AG10803 (cell line): Measurements from ENCODE around the gene IGFBP4.
A peak's percentile ranks its signal among the peaks of the same experiment; 100 is the strongest.
"Not testable (repeated sequence)": the region's sequence is repeated elsewhere in the genome, so short reads cannot be mapped to it uniquely, and the experiment has no call there.

Experiments
- DNase-seq: peaks from one replicate; pipeline ENCODE4 v3.0.0; 2010; ENCODE audit warnings: low read depth
- H3K4me3 ChIP-seq: 2 replicates; pipeline ENCODE4 v1.5.1; 2011; ENCODE audit warnings: mild to moderate bottlenecking, low read length, control low read depth
- TF ChIP-seq, protein P1 (sequence below): conservative IDR thresholded peaks from 2 replicates; pipeline ENCODE4 v1.5.1; 2011; ENCODE audit warnings: mild to moderate bottlenecking, low read length, control low read depth, inconsistent platforms

The IGFBP4 gene

GRCh38 chr17:40411821-40412220 lies 31.4 kb upstream of the IGFBP4 start:
- no peak overlapping the region for H3K4me3 ChIP-seq
- no peak for DNase-seq
- TF ChIP-seq, protein P1, sequence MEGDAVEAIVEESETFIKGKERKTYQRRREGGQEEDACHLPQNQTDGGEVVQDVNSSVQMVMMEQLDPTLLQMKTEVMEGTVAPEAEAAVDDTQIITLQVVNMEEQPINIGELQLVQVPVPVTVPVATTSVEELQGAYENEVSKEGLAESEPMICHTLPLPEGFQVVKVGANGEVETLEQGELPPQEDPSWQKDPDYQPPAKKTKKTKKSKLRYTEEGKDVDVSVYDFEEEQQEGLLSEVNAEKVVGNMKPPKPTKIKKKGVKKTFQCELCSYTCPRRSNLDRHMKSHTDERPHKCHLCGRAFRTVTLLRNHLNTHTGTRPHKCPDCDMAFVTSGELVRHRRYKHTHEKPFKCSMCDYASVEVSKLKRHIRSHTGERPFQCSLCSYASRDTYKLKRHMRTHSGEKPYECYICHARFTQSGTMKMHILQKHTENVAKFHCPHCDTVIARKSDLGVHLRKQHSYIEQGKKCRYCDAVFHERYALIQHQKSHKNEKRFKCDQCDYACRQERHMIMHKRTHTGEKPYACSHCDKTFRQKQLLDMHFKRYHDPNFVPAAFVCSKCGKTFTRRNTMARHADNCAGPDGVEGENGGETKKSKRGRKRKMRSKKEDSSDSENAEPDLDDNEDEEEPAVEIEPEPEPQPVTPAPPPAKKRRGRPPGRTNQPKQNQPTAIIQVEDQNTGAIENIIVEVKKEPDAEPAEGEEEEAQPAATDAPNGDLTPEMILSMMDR, result no peak

DNA sequence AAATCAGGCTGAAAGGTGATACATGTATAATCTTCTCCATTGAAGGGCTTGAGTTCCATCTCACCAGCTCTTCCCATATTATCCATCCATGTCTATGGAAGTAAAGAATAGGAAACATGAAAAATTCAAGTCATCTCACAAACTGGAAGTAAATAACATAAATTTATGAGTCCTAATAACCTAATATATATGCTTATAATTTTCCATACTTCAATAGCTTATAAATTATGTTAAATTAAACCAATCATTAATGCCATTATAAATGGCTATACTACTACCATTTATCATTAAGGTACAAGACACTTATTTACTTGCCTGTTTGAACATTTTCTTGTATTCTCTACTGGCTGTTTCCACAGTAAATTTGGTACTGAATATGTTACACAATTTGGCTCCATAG lies 30.4 kb upstream of the IGFBP4 start:
- TF ChIP-seq, protein P1, result no peak
- no peak overlapping the region for H3K4me3 ChIP-seq

DNA sequence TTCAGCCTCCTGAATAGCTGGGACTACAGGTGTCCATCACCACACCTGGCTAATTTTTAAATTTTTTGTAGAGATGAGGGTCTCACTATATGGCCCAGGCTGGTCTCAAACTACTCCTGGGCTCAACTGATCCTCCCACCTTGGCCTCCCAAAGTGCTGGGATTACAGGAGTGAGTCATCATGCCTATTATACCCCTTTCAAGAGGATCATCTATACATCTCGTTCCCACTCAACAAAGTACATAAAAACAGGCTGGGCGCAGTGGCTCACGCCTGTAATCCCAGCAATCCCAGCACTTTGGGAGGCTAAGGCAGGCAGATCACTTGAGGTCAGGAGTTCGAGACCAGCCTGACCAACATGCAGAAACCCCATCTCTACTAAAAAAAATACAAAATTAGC lies 28.9 kb upstream of the IGFBP4 start:
- not testable (repeated sequence) for DNase-seq, H3K4me3 ChIP-seq

More for the DNA sequence above, 30.4 kb upstream of the IGFBP4 start:
- no peak for DNase-seq

DNA sequence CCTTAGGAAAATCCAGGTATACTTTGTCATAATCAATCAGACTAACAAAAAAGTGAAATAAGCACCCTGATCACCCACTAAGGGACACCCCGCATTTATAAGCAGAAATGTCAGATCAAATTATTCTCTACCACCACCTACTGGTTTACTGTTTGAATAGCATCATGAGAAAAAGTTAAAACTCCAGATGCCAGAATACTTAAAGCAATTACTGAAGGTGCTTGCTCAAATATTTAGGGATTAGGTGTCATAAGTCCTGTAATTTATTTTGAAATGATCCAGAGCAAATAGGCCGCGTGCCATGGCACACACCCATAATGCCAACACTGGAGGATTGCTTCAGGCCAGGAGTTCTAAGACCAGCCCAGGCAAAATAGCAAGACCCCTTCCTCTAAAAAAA lies 27.9 kb upstream of the IGFBP4 start:
- TF ChIP-seq, protein P1, result peak; percentile 76
- peak overlapping the region; percentile 34 for H3K4me3 ChIP-seq
- peak; percentile 58 for DNase-seq

DNA sequence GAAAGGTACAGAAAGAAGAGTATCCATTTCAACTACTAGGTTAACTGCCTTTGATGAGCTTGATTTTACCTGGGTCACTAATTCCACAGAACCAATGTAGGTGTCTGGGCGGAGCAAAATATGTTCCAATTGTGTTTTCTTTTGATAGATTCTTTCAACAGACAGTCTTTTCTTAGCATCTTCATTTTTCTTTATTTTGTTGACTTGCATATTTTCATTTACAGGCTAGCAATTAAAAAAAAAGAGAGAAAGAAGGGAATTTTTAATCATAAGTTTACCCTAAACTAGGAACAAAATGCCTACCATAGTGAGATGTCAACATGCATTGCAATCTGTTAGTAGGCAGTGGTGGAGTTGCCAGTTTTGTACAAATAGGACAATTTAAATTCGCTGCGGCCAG lies 26.6 kb upstream of the IGFBP4 start:
- no peak for DNase-seq
- TF ChIP-seq, protein P1, result no peak

DNA sequence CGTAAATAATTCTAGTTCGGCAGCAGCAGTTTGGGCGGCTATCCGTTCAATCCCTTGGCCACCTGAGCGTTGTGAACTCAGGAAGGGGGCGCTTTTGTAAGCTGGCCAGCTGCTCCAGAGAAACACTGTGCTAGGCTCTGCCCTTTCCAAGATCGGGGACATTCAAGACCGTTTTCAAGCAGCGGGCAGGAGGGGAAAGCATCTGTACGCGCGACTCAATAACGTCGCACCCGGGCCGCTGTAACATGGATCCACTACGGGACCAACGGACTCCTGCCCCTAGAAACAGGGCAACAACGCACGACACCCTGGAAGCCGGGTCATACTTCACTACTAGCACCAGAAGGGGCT lies 26.0 kb upstream of the IGFBP4 start:
- peak overlapping the region; percentile 86 for H3K4me3 ChIP-seq
- TF ChIP-seq, protein P1, result 0 out of 2 replicates have a peak, but pooled peaks have one; percentile 8
- no peak for DNase-seq

More for the DNA sequence above, 26.6 kb upstream of the IGFBP4 start:
- peak overlapping the region; percentile 86 for H3K4me3 ChIP-seq

DNA sequence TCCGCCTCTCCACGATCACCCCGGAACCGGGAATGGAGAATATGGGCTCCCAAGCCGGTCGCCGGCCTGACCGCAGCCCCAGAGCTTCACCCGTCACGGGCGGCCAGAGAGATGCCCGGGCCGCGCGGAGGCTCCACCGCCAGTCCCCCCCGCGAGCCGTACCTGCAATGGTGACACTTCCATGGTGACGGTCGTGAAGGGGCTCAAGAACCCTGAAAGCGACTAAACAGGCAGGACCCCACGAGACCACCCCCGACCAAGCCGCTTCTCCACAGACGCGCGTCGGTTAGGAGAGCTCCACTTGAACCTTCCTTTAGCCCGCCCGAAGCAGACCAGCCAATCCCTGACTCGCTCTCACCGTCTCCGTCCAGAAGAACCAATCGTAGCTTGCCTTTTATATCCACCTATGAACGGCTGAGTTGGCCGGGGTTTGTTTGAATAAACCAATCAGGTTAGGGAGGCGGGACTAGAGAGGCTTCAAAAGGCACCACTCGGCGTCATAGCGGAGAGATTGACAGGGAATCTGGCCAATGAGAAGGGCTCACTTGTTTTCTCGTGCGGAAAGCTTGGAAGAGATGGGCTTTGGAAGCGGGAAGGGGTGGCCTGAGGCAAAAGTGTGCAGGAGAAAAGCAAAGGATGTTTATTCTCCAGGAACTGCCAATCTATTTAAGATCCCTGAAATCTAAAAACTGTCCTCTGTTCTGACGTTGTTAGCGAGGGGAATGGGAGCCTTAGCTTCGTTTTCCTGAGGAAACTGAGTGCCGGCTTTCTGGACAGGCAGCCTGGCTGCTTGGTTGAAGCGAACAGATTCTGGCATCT lies 25.4 kb upstream of the IGFBP4 start, which contains the start of gene TOP2A:
Gene TOP2A (minus strand): TSS at position 288 of the 819 bp plus-strand sequence. CDS start 105 bp downstream, at position 183.
- peak within 1 kb of the TSS; percentile 86 for H3K4me3 ChIP-seq
- TF ChIP-seq, protein P1, result no peak
- peak; percentile 100 for DNase-seq
